ENCODE data around the gene PYY. TPM values are rescaled to one million over a fixed set of nuclear protein-coding genes. Genes with fewer than 3 reads are reported as not detected.

PYY gene
- total RNA-seq, 1 donor from 2014 or later = not detected

DNA sequence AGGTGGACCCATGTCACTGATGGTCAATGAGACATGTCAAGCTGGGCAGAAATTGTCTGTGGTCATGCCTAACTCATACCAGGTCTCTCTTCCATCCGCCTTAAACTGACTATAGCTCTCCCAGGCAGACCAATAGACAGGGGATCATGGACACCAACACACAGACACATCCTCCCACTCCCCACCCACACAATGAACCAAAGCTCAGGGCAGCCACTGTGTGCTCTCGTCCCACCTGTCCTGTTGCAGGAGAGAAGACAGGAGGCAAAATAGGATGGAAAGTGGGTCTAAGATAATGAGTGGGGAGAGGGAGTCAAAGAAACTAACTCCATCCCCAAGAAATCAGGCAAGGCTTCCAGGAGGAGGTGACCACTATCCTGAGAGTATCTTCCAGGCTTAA lies 3.2 kb downstream of the PYY start:
- no peaks in the 10 kb centered on the region for H3K36me3 Mint-ChIP-seq (ENCODE audit: unreplicated experiment)
- H3K9me3 Mint-ChIP-seq (ENCODE audit: unreplicated experiment) = no peaks in the 10 kb centered on the region
- H3K4me1 Mint-ChIP-seq (ENCODE audit: unreplicated experiment) = peaks cover 7% of the 10 kb centered on the region
- no peak for DNase-seq (ENCODE audit: extremely low spot score, unreplicated experiment)
- H3K27ac Mint-ChIP-seq (ENCODE audit: unreplicated experiment) = no peak overlapping the region
- no peak overlapping the region for H3K4me3 Mint-ChIP-seq (ENCODE audit: unreplicated experiment)
- H3K27me3 Mint-ChIP-seq (ENCODE audit: unreplicated experiment) = peaks cover 51% of the 10 kb centered on the region
- TF ChIP-seq, protein P1, sequence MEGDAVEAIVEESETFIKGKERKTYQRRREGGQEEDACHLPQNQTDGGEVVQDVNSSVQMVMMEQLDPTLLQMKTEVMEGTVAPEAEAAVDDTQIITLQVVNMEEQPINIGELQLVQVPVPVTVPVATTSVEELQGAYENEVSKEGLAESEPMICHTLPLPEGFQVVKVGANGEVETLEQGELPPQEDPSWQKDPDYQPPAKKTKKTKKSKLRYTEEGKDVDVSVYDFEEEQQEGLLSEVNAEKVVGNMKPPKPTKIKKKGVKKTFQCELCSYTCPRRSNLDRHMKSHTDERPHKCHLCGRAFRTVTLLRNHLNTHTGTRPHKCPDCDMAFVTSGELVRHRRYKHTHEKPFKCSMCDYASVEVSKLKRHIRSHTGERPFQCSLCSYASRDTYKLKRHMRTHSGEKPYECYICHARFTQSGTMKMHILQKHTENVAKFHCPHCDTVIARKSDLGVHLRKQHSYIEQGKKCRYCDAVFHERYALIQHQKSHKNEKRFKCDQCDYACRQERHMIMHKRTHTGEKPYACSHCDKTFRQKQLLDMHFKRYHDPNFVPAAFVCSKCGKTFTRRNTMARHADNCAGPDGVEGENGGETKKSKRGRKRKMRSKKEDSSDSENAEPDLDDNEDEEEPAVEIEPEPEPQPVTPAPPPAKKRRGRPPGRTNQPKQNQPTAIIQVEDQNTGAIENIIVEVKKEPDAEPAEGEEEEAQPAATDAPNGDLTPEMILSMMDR (IDR thresholded peaks at IDR 0.05) = no peak

DNA sequence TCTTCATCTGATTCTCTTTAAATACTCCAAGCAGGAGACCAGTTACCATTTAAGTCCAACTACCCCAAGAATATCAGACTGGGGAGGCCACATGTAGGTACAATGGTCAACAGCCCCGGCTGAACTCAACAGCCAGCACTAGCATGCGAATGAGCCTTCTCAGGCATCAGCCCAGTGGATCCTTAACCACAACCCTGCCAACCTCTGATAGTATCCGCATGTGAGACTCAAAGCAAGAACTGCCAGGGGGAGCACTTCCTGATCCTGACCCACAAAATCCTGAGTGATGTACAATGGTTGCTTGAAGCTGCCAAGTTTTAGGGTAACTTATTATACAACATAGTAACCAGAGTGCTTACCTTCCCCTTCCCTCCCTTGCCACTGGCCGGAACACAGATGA lies 4.0 kb downstream of the PYY start:
- Mint-ChIP-seq H3K27ac (ENCODE audit: unreplicated experiment) (no peak overlapping the region), H3K9me3 (ENCODE audit: unreplicated experiment) (no peaks in the 10 kb centered on the region), H3K27me3 (ENCODE audit: unreplicated experiment) (peaks cover 45% of the 10 kb centered on the region), H3K36me3 (ENCODE audit: unreplicated experiment) (no peaks in the 10 kb centered on the region), H3K4me3 (ENCODE audit: unreplicated experiment) (no peak overlapping the region), H3K4me1 (ENCODE audit: unreplicated experiment) (peaks cover 7% of the 10 kb centered on the region)
- DNase-seq (ENCODE audit: extremely low spot score, unreplicated experiment) = no peak
- TF ChIP-seq, protein P1 (IDR thresholded peaks at IDR 0.05) = no peak

DNA sequence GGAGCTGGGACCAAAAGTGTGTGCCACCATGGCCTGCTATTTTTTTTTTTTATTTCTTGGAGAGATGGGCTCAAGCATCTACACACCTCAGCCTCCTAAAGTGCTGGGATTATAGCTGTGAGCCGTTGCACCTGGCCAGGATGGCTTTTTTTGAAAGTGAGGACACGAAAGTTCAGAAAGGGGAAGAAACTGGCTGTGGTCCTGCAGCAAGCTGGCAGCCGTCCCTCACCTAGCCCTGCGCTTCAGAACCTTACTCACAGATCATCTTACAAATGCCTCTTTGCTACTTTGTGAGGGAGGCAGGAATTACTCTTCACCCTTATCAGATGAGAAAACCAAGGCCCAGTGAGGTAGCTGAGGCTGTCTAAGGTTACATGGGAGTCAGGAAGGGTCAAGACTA lies 7.0 kb downstream of the PYY start:
- peaks cover 27% of the 10 kb centered on the region for H3K27me3 Mint-ChIP-seq (ENCODE audit: unreplicated experiment)

DNA sequence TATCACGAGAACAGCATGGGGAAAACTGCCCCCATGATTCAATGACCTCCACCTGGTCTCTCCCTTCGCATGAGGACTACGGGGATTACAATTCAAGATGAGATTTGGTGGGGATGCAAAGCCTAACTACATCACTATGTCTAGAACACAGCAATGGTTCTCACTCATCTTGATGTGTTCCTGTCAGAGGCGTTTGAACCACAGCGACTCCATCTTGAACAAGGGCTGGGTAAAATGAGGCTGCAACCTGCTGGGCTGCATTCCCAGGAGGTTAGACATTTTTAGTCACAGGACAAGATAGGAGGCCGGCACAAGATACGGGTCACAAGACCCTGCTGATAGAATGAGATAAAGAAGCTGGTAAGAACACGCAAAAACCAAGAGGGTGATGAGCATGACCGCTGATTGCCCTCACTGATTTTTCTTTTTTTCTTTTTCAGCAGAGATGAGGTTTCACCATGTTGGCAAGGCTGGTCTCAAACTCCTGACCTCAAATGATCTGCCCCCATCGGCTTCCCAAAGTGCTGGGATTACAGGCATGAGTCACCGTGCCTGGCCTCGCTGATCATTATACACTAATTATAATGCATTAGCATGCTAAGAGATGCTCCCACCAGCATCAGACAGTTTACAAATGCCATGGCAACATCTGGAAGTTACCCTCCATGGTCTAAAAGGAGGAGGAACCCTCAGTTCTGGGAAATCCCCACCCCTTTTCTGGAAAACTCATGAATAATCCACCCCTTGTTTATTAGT lies 8.5 kb downstream of the PYY start:
- Mint-ChIP-seq H3K9me3 (ENCODE audit: unreplicated experiment) (no peaks in the 10 kb centered on the region), H3K27ac (ENCODE audit: unreplicated experiment) (no peak overlapping the region), H3K4me1 (ENCODE audit: unreplicated experiment) (no peaks in the 10 kb centered on the region), H3K4me3 (ENCODE audit: unreplicated experiment) (no peak overlapping the region), H3K36me3 (ENCODE audit: unreplicated experiment) (no peaks in the 10 kb centered on the region), H3K27me3 (ENCODE audit: unreplicated experiment) (peaks cover 12% of the 10 kb centered on the region)
- DNase-seq (ENCODE audit: extremely low spot score, unreplicated experiment) = no peak
- TF ChIP-seq, protein P1 (IDR thresholded peaks at IDR 0.05) = no peak

More for the DNA sequence above, 7.0 kb downstream of the PYY start:
- Mint-ChIP-seq H3K36me3 (ENCODE audit: unreplicated experiment) (no peaks in the 10 kb centered on the region), H3K27ac (ENCODE audit: unreplicated experiment) (no peak overlapping the region), H3K4me3 (ENCODE audit: unreplicated experiment) (no peak overlapping the region), H3K4me1 (ENCODE audit: unreplicated experiment) (no peaks in the 10 kb centered on the region), H3K9me3 (ENCODE audit: unreplicated experiment) (no peaks in the 10 kb centered on the region)
- no peak for DNase-seq (ENCODE audit: extremely low spot score, unreplicated experiment)
- TF ChIP-seq, protein P1 (IDR thresholded peaks at IDR 0.05) = no peak

DNA sequence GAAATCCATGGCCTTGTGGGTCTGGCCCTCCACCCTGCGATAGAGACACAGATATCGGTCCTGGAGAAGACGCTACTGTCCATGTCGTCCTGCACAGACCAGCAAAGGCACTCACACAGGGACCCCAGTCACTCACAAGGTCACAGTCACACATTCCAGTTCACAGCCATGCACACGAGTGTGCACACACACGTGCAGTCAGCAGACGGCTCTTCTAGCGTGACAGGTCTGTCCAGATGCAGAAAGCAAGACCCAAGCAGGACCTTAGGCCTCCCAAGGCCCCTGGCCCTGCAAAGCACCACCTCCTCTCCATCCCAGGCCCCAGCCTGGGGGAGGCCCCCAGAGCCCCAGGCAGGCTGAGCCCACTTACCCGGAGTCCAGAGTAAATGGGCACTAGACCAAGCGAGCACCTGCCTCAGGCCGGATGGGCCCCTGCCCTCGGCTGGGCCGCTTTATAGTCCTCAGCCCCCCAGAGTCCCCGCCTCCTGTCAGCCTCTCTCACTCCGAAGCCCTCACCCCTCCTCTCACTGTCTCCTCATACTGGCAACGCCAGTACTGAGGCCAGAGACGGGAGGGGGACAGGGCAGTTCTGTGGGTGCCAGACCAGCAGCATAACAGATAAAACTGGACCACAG lies 11.6 kb downstream of the PYY start, which contains the start of gene PPY:
Gene PPY, minus strand, starts transcription at position 426 of the 635 bp plus-strand sequence. CDS start 822 bp downstream, outside the sequence.
- Mint-ChIP-seq H3K36me3 (ENCODE audit: unreplicated experiment) (no peaks in the 10 kb centered on the region), H3K9me3 (ENCODE audit: unreplicated experiment) (no peaks in the 10 kb centered on the region), H3K27ac (ENCODE audit: unreplicated experiment) (no peak within 1 kb of the TSS), H3K4me3 (ENCODE audit: unreplicated experiment) (no peak within 1 kb of the TSS), H3K27me3 (ENCODE audit: unreplicated experiment) (peaks cover 11% of the 10 kb centered on the region), H3K4me1 (ENCODE audit: unreplicated experiment) (peaks cover 3% of the 10 kb centered on the region)
- TF ChIP-seq, protein P1 (IDR thresholded peaks at IDR 0.05) = no peak
- DNase-seq (ENCODE audit: extremely low spot score, unreplicated experiment) = no peak

Data from osteocyte (in vitro differentiated cells).